GM18511 (cell line): ENCODE results near the gene EYS.
A peak's percentile ranks its signal among the peaks of the same experiment; 100 is the strongest.
"Not testable (repeated sequence)": the region's sequence is repeated elsewhere in the genome, so short reads cannot be mapped to it uniquely, and the experiment has no call there.

ENCODE experiments used
- ATAC-seq: cut with Tn5 transposase; IDR thresholded peaks from one replicate; pipeline ENCODE4 v1.9.1; 2021; ENCODE audit warnings: mild to moderate bottlenecking, moderate library complexity; ENCODE audit not compliant: unreplicated experiment

Gene EYS

GRCh38 chr6:63883597-63883996, 1823.4 kb downstream of the EYS start:
- ATAC-seq, result peak; percentile 45

- ATAC-seq, result no peak
These were observed 1824.8 kb downstream of the EYS start for GRCh38 chr6:63882208-63882607.

- ATAC-seq, result no peak
These were observed 1825.2 kb downstream of the EYS start for GRCh38 chr6:63881791-63882190.

- ATAC-seq, result no peak
These were observed 1834.8 kb downstream of the EYS start for GRCh38 chr6:63872233-63872632.

GRCh38 chr6:63868351-63868750, 1838.7 kb downstream of the EYS start:
- no peak for ATAC-seq

GRCh38 chr6:63864671-63865318, 1842.2 kb downstream of the EYS start:
- no peak for ATAC-seq

- ATAC-seq, result no peak
These were observed 1843.0 kb downstream of the EYS start for GRCh38 chr6:63864061-63864460.

GRCh38 chr6:63862486-63863198, 1844.4 kb downstream of the EYS start:
- ATAC-seq, result no peak

- no peak for ATAC-seq
These were observed 1847.5 kb downstream of the EYS start for GRCh38 chr6:63859528-63859927.

- no peak for ATAC-seq
These were observed 1848.3 kb downstream of the EYS start for GRCh38 chr6:63858691-63859090.

- ATAC-seq, result no peak
These were observed 1850.8 kb downstream of the EYS start for GRCh38 chr6:63856271-63856670.

GRCh38 chr6:63844287-63844686, 1862.7 kb downstream of the EYS start:
- no peak for ATAC-seq

- ATAC-seq, result no peak
These were observed 1867.5 kb downstream of the EYS start for GRCh38 chr6:63839485-63839884.

GRCh38 chr6:63828678-63829077, 1878.3 kb downstream of the EYS start:
- ATAC-seq, result not testable (repeated sequence)

GRCh38 chr6:63824722-63825121, 1882.3 kb downstream of the EYS start:
- ATAC-seq, result no peak

- ATAC-seq, result no peak
These were observed 1885.6 kb downstream of the EYS start for GRCh38 chr6:63821442-63821841.

- ATAC-seq, result no peak
These were observed 1887.2 kb downstream of the EYS start for GRCh38 chr6:63819831-63820230.

GRCh38 chr6:63817492-63818050, 1889.5 kb downstream of the EYS start:
- ATAC-seq, result no peak

GRCh38 chr6:63816982-63817436, 1890.0 kb downstream of the EYS start:
- no peak for ATAC-seq

GRCh38 chr6:63816401-63816981, 1890.5 kb downstream of the EYS start:
- no peak for ATAC-seq

- no peak for ATAC-seq
These were observed 1892.6 kb downstream of the EYS start for GRCh38 chr6:63814459-63814858.
